HL-60 (cell line): ENCODE results near the gene ACTG1.

Experiments
- DNase-seq, 2 experiments: peaks; one replicate each; pipeline ENCODE4 v3.0.0-alpha.2; 2010 to 2020; ENCODE audit warnings: low read depth in 1 of 2, low spot score in 1 of 2
- H3K27ac ChIP-seq: fragments of 250-450 bp; sonication (Bioruptor Pico); replicated peaks from 2 replicates; pipeline ENCODE4 v1.5.1; 2020; ENCODE audit warnings: mild to moderate bottlenecking, moderate library complexity
- H3K27me3 ChIP-seq: fragments of 250-450 bp; sonication (Bioruptor Pico); 2 replicates; pipeline ENCODE4 v1.5.1; 2021; ENCODE audit warnings: mild to moderate bottlenecking, moderate library complexity; ENCODE audit not compliant: insufficient read depth, poor library complexity, severe bottlenecking
- H3K4me3 ChIP-seq: replicated peaks from 2 replicates; pipeline ENCODE4 v1.5.1; 2011; ENCODE audit warnings: mild to moderate bottlenecking, control low read depth, low read length; ENCODE audit not compliant: insufficient read depth
- GABPA ChIP-seq: IDR thresholded peaks from 2 replicates; pipeline ENCODE4 v1.6.1; 2012; ENCODE audit warnings: low read depth
- POLR2AphosphoS5 ChIP-seq: IDR thresholded peaks from 2 replicates; pipeline ENCODE4 v1.6.1; 2012; ENCODE audit warnings: low read depth
- SPI1 ChIP-seq: IDR thresholded peaks from 2 replicates; pipeline ENCODE4 v1.6.1; 2012; ENCODE audit warnings: low read depth, mild to moderate bottlenecking, borderline replicate concordance
- TF ChIP-seq, protein P1 (sequence below): IDR thresholded peaks from 2 replicates; pipeline ENCODE4 v1.6.1; 2012; ENCODE audit warnings: low read depth; ENCODE audit not compliant: insufficient replicate concordance
- TF ChIP-seq, protein P2 (sequence below): IDR thresholded peaks from one replicate; pipeline ENCODE4 v1.5.1; 2011; ENCODE audit warnings: low read length, control low read depth, inconsistent platforms; ENCODE audit not compliant: insufficient read depth

Gene ACTG1

DNA sequence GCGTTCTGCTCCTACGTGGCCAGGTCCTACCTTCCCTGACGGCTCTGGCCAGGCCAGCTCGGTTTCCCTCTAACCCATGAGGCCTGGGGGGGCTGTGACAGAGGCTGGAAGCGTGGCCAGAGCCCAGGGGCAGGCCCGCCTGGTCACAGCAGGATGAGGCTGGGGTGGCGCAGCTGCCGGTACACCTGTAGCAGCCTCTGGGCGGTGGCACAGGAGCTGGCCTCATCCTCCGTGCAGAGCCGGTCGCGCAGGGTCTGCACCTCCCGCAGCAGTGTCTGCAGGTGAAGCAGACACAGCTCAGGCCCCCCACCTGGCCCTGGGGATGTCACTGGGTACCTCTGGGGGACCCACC lies 28.1 kb upstream of the ACTG1 start:
- TF ChIP-seq POLR2AphosphoS5 (no peak), GABPA (no peak), SPI1 (no peak)
- TF ChIP-seq, protein P1, sequence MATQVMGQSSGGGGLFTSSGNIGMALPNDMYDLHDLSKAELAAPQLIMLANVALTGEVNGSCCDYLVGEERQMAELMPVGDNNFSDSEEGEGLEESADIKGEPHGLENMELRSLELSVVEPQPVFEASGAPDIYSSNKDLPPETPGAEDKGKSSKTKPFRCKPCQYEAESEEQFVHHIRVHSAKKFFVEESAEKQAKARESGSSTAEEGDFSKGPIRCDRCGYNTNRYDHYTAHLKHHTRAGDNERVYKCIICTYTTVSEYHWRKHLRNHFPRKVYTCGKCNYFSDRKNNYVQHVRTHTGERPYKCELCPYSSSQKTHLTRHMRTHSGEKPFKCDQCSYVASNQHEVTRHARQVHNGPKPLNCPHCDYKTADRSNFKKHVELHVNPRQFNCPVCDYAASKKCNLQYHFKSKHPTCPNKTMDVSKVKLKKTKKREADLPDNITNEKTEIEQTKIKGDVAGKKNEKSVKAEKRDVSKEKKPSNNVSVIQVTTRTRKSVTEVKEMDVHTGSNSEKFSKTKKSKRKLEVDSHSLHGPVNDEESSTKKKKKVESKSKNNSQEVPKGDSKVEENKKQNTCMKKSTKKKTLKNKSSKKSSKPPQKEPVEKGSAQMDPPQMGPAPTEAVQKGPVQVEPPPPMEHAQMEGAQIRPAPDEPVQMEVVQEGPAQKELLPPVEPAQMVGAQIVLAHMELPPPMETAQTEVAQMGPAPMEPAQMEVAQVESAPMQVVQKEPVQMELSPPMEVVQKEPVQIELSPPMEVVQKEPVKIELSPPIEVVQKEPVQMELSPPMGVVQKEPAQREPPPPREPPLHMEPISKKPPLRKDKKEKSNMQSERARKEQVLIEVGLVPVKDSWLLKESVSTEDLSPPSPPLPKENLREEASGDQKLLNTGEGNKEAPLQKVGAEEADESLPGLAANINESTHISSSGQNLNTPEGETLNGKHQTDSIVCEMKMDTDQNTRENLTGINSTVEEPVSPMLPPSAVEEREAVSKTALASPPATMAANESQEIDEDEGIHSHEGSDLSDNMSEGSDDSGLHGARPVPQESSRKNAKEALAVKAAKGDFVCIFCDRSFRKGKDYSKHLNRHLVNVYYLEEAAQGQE: no peak
- TF ChIP-seq, protein P2, sequence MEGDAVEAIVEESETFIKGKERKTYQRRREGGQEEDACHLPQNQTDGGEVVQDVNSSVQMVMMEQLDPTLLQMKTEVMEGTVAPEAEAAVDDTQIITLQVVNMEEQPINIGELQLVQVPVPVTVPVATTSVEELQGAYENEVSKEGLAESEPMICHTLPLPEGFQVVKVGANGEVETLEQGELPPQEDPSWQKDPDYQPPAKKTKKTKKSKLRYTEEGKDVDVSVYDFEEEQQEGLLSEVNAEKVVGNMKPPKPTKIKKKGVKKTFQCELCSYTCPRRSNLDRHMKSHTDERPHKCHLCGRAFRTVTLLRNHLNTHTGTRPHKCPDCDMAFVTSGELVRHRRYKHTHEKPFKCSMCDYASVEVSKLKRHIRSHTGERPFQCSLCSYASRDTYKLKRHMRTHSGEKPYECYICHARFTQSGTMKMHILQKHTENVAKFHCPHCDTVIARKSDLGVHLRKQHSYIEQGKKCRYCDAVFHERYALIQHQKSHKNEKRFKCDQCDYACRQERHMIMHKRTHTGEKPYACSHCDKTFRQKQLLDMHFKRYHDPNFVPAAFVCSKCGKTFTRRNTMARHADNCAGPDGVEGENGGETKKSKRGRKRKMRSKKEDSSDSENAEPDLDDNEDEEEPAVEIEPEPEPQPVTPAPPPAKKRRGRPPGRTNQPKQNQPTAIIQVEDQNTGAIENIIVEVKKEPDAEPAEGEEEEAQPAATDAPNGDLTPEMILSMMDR: no peak
- no peak for DNase-seq
- Histone ChIP-seq H3K4me3 (no peak overlapping the region), H3K27me3 (peaks cover 14% of the 10 kb centered on the region), H3K27ac (no peak overlapping the region)

- no peak for DNase-seq
- Histone ChIP-seq H3K4me3 (no peak overlapping the region), H3K27ac (no peak overlapping the region), H3K27me3 (peaks cover 14% of the 10 kb centered on the region)
- TF ChIP-seq, protein P1: no peak
- no peak for TF ChIP-seq SPI1
- TF ChIP-seq, protein P2: no peak
- no peak for TF ChIP-seq POLR2AphosphoS5
- no peak for TF ChIP-seq GABPA
Observed at GRCh38 chr17:81539961-81540675, 27.5 kb upstream of the ACTG1 start.

DNA sequence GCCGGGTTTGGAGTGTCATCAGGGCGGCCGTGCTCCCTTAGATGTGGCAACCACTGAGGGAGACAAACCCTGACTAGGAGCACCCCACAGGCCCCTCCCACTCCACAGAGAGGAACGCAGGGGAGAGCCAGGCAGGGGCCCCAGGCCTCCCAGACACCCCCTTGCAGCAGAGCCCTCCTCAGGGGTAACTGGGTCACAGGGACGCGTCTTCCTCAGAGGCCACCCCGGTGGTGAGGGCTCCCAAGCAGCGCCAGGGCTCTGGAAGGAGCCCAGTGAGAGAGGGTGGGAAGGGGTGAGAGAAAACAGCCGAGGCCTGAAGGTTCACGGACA lies 26.9 kb upstream of the ACTG1 start:
- Histone ChIP-seq H3K27me3 (peaks cover 14% of the 10 kb centered on the region), H3K4me3 (no peak overlapping the region), H3K27ac (no peak overlapping the region)
- TF ChIP-seq SPI1: no peak
- no peak for TF ChIP-seq POLR2AphosphoS5
- TF ChIP-seq, protein P2: no peak
- TF ChIP-seq, protein P1: no peak
- no peak for TF ChIP-seq GABPA
- no peak for DNase-seq
